ENCODE data around the gene HIP1R. TPM values are rescaled to one million over a fixed set of nuclear protein-coding genes. Genes with fewer than 3 reads are reported as not detected.

HIP1R gene
- total and polyA plus RNA-seq, 2 experiments from 2014 or later: 8.0 to 22.1 TPM

DNA sequence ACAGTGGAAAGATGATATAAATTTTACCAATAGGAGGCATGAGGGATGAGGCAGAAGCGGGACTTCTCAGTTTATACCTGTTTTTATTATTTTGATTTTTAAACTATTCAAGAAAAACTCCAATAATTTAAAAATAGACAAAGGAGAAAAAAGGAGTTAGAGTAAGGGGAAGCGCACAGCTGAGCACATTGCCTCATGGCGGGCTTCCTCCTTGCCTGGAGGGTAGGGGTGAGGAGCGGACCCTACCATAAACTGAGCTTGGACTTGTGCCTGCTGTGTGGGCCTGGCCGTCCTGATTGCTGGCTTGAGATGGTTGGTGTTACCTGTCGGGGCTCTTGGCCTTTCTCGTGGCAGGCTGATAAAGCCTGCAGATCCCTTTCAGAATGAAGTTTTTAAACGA, 15.1 kb upstream of the HIP1R start (continued):
- TF ChIP-seq, protein P1, sequence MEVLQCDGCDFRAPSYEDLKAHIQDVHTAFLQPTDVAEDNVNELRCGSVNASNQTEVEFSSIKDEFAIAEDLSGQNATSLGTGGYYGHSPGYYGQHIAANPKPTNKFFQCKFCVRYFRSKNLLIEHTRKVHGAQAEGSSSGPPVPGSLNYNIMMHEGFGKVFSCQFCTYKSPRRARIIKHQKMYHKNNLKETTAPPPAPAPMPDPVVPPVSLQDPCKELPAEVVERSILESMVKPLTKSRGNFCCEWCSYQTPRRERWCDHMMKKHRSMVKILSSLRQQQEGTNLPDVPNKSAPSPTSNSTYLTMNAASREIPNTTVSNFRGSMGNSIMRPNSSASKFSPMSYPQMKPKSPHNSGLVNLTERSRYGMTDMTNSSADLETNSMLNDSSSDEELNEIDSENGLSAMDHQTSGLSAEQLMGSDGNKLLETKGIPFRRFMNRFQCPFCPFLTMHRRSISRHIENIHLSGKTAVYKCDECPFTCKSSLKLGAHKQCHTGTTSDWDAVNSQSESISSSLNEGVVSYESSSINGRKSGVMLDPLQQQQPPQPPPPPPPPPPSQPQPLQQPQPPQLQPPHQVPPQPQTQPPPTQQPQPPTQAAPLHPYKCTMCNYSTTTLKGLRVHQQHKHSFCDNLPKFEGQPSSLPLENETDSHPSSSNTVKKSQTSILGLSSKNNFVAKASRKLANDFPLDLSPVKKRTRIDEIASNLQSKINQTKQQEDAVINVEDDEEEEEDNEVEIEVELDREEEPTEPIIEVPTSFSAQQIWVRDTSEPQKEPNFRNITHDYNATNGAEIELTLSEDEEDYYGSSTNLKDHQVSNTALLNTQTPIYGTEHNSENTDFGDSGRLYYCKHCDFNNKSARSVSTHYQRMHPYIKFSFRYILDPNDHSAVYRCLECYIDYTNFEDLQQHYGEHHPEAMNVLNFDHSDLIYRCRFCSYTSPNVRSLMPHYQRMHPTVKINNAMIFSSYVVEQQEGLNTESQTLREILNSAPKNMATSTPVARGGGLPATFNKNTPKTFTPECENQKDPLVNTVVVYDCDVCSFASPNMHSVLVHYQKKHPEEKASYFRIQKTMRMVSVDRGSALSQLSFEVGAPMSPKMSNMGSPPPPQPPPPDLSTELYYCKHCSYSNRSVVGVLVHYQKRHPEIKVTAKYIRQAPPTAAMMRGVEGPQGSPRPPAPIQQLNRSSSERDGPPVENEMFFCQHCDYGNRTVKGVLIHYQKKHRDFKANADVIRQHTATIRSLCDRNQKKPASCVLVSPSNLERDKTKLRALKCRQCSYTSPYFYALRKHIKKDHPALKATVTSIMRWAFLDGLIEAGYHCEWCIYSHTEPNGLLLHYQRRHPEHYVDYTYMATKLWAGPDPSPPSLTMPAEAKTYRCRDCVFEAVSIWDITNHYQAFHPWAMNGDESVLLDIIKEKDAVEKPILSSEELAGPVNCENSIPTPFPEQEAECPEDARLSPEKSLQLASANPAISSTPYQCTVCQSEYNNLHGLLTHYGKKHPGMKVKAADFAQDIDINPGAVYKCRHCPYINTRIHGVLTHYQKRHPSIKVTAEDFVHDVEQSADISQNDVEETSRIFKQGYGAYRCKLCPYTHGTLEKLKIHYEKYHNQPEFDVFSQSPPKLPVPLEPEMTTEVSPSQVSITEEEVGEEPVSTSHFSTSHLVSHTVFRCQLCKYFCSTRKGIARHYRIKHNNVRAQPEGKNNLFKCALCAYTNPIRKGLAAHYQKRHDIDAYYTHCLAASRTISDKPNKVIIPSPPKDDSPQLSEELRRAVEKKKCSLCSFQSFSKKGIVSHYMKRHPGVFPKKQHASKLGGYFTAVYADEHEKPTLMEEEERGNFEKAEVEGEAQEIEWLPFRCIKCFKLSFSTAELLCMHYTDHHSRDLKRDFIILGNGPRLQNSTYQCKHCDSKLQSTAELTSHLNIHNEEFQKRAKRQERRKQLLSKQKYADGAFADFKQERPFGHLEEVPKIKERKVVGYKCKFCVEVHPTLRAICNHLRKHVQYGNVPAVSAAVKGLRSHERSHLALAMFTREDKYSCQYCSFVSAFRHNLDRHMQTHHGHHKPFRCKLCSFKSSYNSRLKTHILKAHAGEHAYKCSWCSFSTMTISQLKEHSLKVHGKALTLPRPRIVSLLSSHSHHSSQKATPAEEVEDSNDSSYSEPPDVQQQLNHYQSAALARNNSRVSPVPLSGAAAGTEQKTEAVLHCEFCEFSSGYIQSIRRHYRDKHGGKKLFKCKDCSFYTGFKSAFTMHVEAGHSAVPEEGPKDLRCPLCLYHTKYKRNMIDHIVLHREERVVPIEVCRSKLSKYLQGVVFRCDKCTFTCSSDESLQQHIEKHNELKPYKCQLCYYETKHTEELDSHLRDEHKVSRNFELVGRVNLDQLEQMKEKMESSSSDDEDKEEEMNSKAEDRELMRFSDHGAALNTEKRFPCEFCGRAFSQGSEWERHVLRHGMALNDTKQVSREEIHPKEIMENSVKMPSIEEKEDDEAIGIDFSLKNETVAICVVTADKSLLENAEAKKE (CRISPR knock-in tag; IDR thresholded peaks at IDR 0.05): no peak
- TF ChIP-seq CREB1 (CRISPR knock-in tag; IDR thresholded peaks at IDR 0.05; ENCODE audit: low read depth): no peak
- no peak for TF ChIP-seq ZNF114 (CRISPR knock-in tag; IDR thresholded peaks at IDR 0.05)
- TF ChIP-seq, protein P2, sequence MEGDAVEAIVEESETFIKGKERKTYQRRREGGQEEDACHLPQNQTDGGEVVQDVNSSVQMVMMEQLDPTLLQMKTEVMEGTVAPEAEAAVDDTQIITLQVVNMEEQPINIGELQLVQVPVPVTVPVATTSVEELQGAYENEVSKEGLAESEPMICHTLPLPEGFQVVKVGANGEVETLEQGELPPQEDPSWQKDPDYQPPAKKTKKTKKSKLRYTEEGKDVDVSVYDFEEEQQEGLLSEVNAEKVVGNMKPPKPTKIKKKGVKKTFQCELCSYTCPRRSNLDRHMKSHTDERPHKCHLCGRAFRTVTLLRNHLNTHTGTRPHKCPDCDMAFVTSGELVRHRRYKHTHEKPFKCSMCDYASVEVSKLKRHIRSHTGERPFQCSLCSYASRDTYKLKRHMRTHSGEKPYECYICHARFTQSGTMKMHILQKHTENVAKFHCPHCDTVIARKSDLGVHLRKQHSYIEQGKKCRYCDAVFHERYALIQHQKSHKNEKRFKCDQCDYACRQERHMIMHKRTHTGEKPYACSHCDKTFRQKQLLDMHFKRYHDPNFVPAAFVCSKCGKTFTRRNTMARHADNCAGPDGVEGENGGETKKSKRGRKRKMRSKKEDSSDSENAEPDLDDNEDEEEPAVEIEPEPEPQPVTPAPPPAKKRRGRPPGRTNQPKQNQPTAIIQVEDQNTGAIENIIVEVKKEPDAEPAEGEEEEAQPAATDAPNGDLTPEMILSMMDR (conservative IDR thresholded peaks at IDR 0.05; ENCODE audit: low read depth in 2 of 2): no peak

DNA sequence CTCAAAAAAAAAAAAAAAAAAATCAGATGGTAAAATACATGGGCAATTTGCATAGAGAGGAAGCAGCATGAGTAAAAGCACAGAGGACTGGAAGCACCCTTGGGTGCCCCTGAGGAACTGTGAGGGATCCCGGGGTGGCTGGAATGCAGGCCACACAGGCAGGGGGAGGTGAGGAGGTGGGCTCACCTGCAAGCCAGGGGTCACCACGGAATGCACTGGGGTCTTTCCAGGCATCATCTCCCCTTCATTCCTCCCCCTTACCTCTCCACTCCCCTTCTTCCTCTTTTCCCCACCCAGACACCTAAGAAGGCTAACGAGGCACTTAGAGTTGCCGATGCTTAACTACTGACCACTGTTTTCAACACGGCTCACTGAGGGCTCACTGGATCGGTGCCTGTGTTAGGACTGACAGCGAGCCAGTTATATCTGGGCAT, 14.4 kb upstream of the HIP1R start:
- peaks cover under 1% of the 10 kb centered on the region; the same call in 2 of the 3 replicates for H3K4me1 Mint-ChIP-seq
- H3K79me2 ChIP-seq (replicated peaks; ENCODE audit: insufficient read depth): no peaks in the 10 kb centered on the region
- ATAC-seq: no peak
- no peak for DNase-seq (ENCODE audit: low spot score)
- H3K27ac ChIP-seq (ENCODE audit: low read depth): no peak overlapping the region
- H3K4me2 ChIP-seq: no peak overlapping the region
- no peak overlapping the region for H3K27ac Mint-ChIP-seq
- no peak overlapping the region for H3K4me3 Mint-ChIP-seq
- H4K20me1 ChIP-seq (replicated peaks; ENCODE audit: insufficient read depth): no peaks in the 10 kb centered on the region
- H3F3A ChIP-seq (replicated peaks; ENCODE audit: low read depth): no peaks in the 10 kb centered on the region
- H3K4me1 ChIP-seq (ENCODE audit: insufficient read depth): no peaks in the 10 kb centered on the region
- H3K36me3 Mint-ChIP-seq (ENCODE audit: low read depth): no peaks in the 10 kb centered on the region
- H3K27me3 Mint-ChIP-seq (ENCODE audit: insufficient read depth, low read depth, poor library complexity): peaks cover 4% of the 10 kb centered on the region
- no peaks in the 10 kb centered on the region for H3K27me3 ChIP-seq (ENCODE audit: insufficient read depth)
- H3K4me3 ChIP-seq: no peak overlapping the region
- no peaks in the 10 kb centered on the region for H3K36me3 ChIP-seq (ENCODE audit: insufficient read depth)
- H3K9me3 Mint-ChIP-seq: no peaks in the 10 kb centered on the region
- H2AFZ ChIP-seq: no peak overlapping the region
- no peaks in the 10 kb centered on the region for H3K9me2 ChIP-seq (ENCODE audit: insufficient read depth)
- TF ChIP-seq ZNF114 (CRISPR knock-in tag; IDR thresholded peaks at IDR 0.05) (no peak), NANOG (IDR thresholded peaks at IDR 0.05; ENCODE audit: borderline replicate concordance) (no peak), JUNB (IDR thresholded peaks at IDR 0.05; ENCODE audit: unreplicated experiment) (no peak)
- TF ChIP-seq, protein P1 (CRISPR knock-in tag; IDR thresholded peaks at IDR 0.05): no peak
- TF ChIP-seq, protein P3, sequence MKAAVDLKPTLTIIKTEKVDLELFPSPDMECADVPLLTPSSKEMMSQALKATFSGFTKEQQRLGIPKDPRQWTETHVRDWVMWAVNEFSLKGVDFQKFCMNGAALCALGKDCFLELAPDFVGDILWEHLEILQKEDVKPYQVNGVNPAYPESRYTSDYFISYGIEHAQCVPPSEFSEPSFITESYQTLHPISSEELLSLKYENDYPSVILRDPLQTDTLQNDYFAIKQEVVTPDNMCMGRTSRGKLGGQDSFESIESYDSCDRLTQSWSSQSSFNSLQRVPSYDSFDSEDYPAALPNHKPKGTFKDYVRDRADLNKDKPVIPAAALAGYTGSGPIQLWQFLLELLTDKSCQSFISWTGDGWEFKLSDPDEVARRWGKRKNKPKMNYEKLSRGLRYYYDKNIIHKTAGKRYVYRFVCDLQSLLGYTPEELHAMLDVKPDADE (IDR thresholded peaks at IDR 0.05): no peak

Measured in GM23338 (cell line).